ENCODE measurements around the gene CDKAL1. TPM values are rescaled to one million over a fixed set of nuclear protein-coding genes. Genes with fewer than 3 reads are reported as not detected.

CDKAL1 gene
- total and polyA plus RNA-seq, 4 donors, result 2.0 to 12.9 (median 6.7) TPM

DNA sequence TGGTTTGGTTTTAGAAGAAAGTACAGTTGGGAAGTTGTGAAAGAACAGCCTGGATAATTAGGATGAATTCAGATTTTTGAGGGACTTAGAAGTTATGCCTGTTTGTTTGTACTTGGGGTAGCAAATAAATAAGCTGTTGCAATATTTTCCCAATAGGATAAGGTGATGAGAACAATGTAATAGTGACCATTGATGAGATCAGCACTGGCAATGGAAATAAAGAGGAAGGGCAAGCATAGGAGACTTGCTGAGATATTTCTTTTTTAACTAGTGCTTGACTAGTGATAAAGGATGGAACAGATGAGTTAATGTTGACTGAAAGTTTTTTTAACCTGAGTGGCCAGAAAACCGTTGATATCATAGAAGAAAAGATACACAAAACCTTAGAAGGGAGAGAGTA lies 498.8 kb downstream of the CDKAL1 start:
- WGBS, result 85% methylated on average over 1 of the region's 1 CpG
- Histone ChIP-seq H3K9ac (ENCODE audit: low read depth in 1 of 2, low read length in 2 of 2) (no peak overlapping the region), H3K4me3 (ENCODE audit: low read depth in 1 of 3, low read length in 3 of 3) (no peak overlapping the region), H3K9me3 (ENCODE audit: control insufficient read depth in 4 of 4, low read length in 3 of 4) (no peaks in the 10 kb centered on the region), H3K4me1 (ENCODE audit: control insufficient read depth in 4 of 4, insufficient read depth in 4 of 4, low read length in 3 of 4) (no peaks in the 10 kb centered on the region), H3K27ac (ENCODE audit: low read depth in 1 of 2, low read length in 2 of 2) (no peak overlapping the region), H3K36me3 (ENCODE audit: control insufficient read depth in 4 of 4, insufficient read depth in 3 of 4, low read depth in 1 of 4, low read length in 3 of 4) (no peaks in the 10 kb centered on the region), H3K27me3 (ENCODE audit: control insufficient read depth in 4 of 4, insufficient read depth in 4 of 4, low read length in 3 of 4) (no peaks in the 10 kb centered on the region)
- no peak for TF ChIP-seq RXRA (IDR thresholded peaks at IDR 0.05)
- TF ChIP-seq SP1 (IDR thresholded peaks at IDR 0.05), result no peak
- no peak for TF ChIP-seq FOXA2 (IDR thresholded peaks at IDR 0.05)
- TF ChIP-seq REST (IDR thresholded peaks at IDR 0.05), result no peak
- no peak for TF ChIP-seq GABPA (IDR thresholded peaks at IDR 0.05 in 1 of 2, conservative IDR thresholded peaks at IDR 0.05 in 1 of 2)
- no peak for TF ChIP-seq FOXA1 (IDR thresholded peaks at IDR 0.05)
- no peak for TF ChIP-seq YY1 (IDR thresholded peaks at IDR 0.05)
- TF ChIP-seq ATF3 (IDR thresholded peaks at IDR 0.05), result no peak
- TF ChIP-seq CTCF (IDR thresholded peaks at IDR 0.05; ENCODE audit: low read depth, low read length, missing input control), result no peak
- no peak for TF ChIP-seq HNF4A (conservative IDR thresholded peaks at IDR 0.05)
- TF ChIP-seq, protein P1, sequence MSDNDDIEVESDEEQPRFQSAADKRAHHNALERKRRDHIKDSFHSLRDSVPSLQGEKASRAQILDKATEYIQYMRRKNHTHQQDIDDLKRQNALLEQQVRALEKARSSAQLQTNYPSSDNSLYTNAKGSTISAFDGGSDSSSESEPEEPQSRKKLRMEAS (IDR thresholded peaks at IDR 0.05), result no peak
- TF ChIP-seq, protein P2, sequence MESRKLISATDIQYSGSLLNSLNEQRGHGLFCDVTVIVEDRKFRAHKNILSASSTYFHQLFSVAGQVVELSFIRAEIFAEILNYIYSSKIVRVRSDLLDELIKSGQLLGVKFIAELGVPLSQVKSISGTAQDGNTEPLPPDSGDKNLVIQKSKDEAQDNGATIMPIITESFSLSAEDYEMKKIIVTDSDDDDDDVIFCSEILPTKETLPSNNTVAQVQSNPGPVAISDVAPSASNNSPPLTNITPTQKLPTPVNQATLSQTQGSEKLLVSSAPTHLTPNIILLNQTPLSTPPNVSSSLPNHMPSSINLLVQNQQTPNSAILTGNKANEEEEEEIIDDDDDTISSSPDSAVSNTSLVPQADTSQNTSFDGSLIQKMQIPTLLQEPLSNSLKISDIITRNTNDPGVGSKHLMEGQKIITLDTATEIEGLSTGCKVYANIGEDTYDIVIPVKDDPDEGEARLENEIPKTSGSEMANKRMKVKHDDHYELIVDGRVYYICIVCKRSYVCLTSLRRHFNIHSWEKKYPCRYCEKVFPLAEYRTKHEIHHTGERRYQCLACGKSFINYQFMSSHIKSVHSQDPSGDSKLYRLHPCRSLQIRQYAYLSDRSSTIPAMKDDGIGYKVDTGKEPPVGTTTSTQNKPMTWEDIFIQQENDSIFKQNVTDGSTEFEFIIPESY (IDR thresholded peaks at IDR 0.05), result no peak
- TF ChIP-seq TAF1 (conservative IDR thresholded peaks at IDR 0.05), result no peak
- no peak for TF ChIP-seq JUND (IDR thresholded peaks at IDR 0.05)
- no peak for TF ChIP-seq EGR1 (IDR thresholded peaks at IDR 0.05; ENCODE audit: low read depth in 2 of 2)
- no peak for TF ChIP-seq HNF4G (IDR thresholded peaks at IDR 0.05)
- TF ChIP-seq NR2F2 (IDR thresholded peaks at IDR 0.05), result no peak
- TF ChIP-seq RAD21 (IDR thresholded peaks at IDR 0.05), result no peak
- DNase-seq (ENCODE audit: low spot score), result no peak

Data from liver (tissue), 9 donors.